GM19328 (cell line): Measurements from ENCODE around the gene VMAC.

ENCODE experiments used
- ATAC-seq: cut with Tn5 transposase; IDR thresholded peaks from one replicate; pipeline ENCODE4 v1.9.1; 2021; ENCODE audit warnings: mild to moderate bottlenecking, moderate library complexity; ENCODE audit not compliant: unreplicated experiment

The VMAC gene

DNA sequence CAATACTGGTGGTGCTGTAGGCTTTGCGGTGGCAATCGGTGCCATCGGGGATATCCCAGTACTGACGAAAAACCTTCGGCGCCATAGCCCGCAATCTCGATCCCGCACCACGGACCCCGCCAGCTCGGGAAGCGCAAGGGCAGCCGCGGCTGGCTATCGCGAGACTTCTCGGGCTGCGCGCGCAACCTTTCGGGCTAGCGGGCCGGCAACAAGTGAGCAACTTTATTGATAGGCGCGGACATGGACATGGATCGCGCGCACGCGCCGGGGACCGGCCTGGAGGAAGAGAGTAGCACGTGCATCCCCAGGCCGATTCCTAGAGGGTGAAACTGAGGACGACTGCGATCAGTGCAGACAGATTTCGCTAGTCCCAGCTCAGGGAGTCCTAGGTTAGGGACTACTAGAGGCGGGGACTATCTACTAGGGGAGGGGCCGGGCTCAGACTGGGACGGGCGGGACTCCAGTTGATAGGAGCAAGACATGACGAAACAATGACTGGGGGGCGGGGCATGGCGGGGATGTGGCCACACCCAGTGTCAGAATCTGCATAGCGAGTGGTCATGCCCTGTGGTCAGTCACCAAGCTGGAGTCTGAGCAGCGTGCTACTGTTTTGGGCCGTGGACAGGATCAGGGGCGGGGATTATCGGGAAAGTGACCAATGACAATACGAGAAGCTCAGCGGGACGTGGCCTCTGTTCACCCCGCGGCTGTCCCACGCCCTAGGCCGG, 884 bp upstream of the VMAC start, which contains the start of gene NDUFA11:
TSS of gene NDUFA11 (minus strand) at position 167 of the 728 bp plus-strand sequence. CDS start at position 85, 82 bp downstream.
- peak; percentile 33 for ATAC-seq

DNA sequence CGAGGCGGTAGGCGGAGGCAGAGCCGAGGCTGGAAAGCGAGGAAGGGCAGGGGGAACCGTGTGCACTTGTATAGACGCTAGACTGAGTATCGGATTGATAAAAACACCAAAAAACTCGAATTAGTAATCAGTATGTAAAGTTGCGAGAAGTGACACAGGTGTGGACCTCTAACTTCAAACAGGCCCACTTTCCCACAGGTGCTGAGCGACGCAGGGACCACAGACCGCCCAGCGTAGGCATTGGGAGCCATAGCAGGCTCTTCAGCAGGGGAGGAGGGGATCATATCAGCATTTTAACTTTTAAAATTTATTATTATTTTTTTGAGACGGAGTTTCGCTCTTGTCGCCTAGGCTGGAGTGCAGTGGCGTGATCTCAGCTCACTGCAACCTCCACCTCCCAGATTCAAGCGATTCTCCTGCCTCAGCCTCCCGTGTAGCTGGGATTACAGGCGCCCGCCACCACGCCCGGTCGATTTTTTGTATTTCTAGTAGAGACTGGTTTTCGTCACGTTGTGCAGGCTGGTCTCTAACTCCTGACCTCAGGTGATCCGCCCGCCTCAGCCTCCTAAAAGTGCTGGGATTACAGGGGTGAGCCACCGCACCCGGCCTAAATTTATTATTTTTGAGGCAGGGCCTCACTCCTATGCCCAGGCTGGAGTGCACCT, 574 bp downstream of the VMAC start:
- no peak for ATAC-seq

DNA sequence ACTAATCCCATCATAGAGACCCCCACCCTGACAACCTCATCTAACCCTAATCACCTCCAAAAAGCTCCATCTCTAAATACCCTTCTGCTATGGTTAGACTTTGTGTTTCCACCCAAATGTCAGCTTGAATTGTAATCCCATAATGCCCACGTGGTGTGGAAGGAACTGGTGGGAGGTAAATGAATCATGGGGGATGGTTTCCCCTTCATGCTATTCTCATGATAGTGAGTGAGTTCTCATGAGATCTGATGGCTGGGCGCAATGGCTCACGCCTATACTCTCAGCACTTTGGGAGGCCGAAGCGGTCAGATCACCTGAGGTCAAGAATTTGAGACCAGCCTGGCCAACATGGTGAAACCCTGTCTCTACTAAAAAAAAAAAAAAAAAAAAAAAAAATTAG, 2.6 kb downstream of the VMAC start:
- ATAC-seq = no peak

DNA sequence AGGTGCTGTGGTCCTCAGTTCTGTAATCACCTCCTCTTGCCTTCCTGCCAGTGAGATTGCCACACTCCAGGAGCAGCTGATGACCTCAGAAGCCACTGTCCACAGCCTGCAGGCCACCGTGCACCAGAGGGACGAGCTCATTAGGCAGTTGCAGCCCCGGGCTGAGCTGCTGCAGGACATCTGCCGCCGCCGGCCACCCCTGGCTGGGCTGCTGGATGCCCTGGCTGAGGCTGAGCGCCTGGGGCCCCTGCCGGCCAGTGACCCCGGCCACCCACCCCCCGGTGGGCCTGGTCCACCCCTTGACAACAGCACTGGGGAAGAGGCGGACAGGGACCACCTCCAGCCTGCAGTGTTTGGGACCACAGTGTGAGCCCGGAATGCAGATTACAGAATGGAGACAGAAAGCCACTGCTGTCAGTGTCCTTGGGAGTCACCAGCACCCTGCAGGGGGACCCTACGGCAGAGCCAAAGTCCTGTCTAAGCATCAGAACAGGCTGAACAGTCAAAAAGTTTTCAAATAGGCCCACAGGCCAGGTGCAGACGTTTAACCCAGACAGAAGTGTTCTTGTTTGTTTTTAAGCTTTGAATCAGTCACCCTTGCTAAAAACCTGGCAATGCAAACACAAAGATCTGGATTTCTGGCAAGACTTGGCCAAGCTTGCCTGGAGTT, 4.2 kb downstream of the VMAC start:
- no peak for ATAC-seq

DNA sequence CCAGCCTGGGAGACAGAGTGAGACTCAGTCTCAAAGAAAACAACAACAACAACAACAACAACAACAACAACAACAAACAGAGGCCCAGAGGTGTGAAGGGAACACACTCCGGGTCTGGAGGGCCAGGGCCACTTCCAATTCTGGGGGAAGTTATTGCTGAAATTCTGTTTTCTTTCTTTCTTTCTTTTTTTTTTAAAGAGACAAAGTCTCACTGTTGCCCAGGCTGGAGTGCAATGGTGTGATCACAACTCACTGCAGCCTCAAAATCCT, 5.9 kb downstream of the VMAC start:
- ATAC-seq = no peak

DNA sequence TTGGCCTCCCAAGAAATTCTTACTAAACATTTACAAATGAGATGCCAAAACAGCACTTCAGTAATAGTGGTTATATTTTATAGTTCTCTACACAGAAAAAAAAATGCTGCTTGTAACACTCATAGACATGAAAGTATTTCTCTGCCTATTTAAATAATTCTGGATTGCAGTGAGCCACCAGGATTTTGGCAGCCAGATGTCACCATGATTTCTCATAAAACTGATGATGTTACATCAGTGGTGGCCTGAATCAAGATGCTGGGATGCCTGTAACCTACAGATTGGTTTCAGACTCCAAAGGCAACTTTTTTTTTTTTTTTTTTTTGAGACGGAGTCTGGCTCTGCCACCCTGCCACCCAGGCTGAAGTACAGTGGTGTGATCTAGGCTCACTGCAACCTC, 6.7 kb downstream of the VMAC start:
- ATAC-seq = no peak

DNA sequence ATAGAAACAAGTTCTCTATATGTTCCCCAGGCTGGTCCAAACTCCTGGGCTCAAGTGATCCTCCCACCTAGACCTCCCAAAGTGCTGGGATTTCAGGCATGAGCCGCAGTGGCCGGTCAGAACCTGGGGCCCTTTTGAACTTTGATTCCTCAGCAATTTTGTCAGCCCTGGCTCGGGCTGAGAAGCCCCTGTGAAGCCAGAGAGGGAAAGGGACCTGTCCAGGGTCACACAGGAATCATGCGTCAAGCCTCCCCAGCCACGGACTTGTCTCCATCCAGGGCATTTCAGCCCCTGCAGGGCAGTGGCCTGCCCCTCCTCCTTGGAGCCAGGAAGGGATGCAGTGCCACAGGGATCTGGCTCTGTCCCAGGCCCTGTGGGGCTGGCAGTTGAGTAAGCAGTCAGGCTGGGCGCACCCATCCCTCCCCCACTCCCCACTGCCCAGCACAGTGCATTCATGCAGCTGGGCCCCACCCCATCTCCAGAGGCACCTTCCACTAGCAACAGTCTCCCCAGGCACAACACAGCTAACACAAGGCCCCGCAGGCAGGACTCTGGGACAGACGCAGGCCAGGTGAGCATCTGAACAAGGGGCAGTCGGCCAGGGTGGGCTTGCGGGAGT, 9.2 kb downstream of the VMAC start, which contains the start of gene CAPS:
TSS of gene CAPS (plus strand) at position 516 of the 619 bp plus-strand sequence. CDS start 153 bp downstream, outside the sequence.
- no peak for ATAC-seq

DNA sequence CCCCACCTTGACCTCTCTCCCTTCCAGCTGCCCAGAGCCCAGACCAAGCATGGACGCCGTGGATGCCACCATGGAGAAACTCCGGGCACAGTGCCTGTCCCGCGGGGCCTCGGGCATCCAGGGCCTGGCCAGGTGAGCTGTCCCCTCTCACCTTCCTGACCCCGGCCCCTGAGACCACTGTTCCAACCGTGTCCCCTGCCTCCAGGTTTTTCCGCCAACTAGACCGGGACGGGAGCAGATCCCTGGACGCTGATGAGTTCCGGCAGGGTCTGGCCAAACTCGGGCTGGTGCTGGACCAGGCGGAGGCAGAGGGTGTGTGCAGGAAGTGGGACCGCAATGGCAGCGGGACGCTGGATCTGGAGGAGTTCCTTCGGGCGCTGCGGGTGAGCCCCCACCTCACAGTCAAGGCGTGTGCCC, 9.7 kb downstream of the VMAC start:
- ATAC-seq = no peak

DNA sequence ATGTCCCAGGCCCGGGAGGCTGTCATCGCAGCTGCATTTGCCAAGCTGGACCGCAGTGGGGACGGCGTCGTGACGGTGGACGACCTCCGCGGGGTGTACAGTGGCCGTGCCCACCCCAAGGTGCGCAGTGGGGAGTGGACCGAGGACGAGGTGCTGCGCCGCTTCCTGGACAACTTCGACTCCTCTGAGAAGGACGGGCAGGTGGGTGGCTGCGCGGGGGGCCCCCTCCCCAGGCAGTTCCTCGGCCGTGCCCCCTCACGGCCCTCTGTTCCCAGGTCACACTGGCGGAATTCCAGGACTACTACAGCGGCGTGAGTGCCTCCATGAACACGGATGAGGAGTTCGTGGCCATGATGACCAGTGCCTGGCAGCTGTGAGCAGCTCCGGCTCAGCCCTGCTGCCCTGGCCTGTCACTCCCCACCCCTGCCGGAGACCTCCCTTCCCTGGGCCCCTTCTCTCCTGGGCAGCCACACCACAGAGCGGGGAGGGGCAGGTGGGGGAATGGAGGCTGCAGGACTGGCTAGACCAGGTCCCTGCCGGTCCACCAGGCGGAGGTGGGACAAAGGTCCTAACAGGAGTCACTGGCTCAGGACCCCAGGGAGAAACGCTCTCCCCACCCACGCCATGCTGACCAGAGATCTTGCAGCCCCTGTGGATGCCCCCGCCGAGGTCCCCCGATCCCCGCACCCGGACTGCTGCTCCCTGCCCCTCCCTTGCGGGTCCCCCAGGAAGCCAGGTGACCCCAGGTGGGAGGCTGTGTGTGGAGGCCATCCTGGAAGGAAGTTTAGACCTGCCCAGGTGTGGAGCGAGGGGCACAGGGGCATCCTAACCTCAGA, 10.5 kb downstream of the VMAC start:
- ATAC-seq = no peak

DNA sequence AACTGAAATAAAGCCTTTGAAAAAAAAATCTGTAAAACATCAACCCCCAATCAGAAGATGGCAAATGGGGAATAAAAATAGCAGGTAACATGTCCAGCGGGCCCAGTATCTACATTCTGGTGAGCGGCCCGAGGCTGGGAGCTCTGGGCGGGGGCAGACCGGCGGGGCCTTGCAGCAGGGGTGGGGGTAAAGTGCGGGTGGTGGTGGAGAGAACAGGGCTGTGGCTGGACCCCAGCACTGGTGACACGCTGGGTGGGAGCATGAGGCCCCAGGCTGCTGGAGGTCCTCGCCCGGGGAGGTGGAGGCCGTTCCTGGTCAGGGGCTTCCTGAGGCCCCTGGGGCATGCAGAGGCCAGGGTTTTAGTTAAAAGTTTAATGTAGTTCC, 11.1 kb downstream of the VMAC start:
- ATAC-seq = no peak

DNA sequence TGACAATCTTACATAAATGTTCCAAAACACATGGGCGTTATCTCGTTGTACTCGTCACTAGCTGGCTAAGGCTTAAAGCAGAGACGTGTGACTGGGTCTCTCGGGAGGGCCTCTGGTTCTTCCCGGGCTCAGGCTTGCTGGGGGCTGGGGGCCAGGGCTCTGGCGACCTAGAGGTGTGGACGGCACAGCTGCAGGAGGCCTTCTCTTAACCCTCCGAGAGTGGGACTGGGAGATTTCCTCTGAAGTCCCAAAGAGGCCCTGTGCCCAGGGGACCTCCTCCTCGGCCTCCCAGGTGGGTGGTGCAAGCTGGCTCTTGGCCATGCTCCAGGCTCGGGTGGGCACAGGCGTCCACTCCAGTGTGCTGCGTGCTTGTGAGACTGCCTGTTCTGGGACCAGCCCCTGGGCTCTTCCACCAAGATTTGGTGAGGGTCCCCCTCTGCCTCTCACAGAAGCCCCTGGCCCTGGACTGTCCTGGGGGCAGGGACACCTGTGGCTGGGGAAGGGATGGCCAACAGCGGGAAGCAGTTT, 11.6 kb downstream of the VMAC start:
- no peak for ATAC-seq

DNA sequence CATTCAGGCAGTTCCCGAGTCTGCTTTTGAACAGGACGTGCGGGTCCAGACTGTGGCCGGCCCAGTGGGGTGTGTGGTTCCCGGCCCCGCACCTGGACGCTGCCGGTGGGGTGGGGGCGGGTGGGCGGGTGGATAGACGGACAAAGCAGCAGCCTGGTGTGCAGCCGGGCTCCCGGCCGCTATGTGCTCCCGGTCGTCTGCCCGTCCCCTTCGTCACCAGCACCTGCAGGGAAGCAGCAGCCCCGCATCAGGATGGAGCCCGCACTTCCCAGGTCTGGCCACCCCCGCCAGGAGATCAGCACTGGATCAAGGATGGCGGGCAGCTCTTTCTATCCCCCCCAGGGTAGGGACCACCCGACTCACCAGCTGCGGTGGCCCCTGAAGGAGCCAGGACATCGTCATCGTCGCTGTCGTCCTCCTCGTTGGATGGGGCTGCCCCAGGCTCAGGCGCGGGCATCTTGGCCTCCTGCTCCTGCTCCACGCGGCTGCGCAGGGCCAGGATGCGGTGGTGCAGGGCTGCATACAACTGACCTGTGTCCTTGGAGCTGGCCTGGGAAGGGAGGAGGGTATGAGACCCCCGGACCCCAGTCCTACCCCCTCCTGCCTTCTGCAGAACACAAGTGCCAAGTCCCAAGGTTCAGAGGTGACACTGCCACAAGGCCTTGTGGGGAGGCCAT, 12.9 kb downstream of the VMAC start:
- no peak for ATAC-seq

DNA sequence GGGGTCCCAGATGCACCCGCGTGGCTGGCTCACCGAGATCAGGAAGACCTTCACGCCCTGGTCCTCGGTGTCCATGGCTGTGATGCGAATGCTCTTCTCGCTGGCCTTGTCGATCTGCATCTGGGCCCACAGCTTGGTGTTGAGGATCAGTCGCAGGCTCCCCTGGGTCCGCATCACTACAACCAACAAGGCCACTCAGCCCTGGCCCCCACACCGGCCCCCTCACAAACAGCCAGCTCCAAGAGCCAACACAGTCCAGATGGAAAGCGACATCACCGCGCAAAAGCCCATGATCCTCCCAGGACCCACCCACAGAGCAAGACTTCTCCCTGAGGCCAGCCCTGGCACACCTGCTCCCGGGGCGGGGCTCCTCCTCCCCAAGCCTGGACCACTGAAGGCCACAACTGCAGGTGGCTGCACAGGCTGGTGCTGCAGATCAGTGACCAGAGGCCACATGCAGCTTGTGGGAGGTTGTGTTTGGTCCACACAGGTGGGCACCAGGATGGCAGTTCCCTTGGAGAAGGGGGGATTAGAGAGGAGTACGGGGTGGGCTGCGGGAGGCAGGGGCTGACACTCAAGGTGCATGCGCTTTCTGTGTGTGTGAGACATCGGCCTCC, 13.9 kb downstream of the VMAC start:
- no peak for ATAC-seq

DNA sequence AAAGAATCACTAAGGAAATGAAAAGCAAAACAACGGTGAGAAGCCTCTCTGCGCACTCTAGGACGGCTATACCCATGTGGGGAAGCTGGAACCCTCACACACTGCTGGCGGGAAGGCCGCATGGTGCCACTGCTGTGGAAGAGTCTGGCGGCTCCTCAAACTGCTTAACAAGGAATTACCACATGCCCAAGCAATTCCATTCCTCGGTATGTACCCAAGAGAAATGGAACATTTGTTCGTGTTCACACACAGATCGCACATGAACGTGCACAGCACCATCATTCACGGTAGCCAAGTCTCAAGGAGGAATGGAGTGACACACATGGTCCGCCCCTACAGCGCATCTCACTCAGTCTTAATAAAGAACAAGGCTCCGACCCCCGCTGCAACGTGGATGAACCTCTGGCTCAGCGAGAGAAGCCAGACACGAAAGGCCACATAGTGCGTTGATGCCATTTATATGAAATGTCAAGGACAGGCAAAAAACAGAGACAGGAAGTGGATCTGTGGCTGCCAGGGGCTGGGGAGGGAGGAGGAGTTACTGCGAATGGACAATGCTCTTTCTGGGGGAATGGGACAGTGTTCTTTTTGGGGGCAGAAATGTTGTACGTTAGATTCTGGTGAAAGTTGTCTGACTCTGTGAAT, 17.0 kb downstream of the VMAC start:
- ATAC-seq = no peak

DNA sequence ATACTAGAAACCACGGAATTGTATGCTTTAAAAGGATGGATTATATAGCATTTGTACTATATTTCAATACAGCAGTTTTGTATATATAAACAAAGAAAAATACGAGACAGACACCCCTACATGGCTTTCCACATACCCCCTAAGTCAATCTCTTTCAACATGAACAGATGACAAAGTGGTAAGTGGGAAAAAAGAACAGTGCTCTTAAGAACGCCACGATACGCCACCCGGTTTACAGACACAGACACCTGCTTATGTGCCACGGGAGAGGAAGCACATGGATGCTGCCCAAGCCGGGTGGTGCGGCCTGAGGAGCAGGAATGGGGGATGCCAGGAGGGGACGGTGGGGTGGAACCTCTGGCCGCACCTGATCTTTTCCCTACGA, 17.5 kb downstream of the VMAC start:
- no peak for ATAC-seq

DNA sequence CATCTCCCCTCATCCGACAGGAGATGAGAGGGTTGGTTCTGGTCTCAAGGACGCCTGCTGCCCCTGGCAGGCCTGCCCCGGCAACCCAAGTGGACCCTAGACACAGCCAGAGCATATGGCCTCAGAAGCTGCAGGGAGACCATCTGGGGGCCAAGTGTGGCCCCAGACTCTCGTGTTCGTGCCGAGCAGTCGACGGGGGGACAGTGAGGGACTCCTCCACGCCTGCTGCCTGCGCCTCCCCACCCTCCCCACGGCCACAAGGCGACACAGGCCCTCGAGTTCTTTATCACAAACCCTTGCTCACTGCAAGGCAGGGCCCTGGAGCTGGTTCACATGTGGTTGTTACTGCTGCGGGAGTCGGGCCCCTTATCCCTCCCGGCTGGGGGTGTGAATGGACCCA, 18.7 kb downstream of the VMAC start:
- ATAC-seq = no peak

DNA sequence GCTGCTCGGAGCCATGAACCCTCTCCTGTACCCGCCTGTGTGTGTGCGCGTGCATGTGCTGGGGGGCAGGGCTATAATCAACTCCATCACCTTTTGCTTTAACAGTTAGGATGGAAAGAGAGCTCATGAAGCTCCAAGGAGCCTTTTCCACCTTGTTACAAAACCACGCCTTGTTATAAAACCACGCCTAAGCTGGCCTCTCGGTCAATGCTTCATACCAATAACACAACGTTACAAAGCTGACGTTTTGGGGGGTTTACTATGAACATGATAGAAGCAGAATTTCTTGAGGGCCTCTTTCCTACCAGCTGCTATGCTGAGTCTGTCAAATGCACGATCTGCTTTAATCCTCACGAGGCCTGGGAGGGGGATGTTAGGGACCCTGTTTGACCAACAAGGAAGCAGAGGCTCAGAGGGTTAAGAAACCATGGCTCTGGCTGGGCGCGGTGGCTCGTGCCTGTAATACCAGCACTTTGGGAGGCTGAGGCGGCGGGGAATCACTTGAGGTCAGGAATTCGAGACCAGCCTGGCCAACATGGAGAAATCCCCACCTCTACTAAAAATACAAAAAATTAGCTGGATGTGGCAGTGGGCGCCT, 21.3 kb downstream of the VMAC start:
- no peak for ATAC-seq

DNA sequence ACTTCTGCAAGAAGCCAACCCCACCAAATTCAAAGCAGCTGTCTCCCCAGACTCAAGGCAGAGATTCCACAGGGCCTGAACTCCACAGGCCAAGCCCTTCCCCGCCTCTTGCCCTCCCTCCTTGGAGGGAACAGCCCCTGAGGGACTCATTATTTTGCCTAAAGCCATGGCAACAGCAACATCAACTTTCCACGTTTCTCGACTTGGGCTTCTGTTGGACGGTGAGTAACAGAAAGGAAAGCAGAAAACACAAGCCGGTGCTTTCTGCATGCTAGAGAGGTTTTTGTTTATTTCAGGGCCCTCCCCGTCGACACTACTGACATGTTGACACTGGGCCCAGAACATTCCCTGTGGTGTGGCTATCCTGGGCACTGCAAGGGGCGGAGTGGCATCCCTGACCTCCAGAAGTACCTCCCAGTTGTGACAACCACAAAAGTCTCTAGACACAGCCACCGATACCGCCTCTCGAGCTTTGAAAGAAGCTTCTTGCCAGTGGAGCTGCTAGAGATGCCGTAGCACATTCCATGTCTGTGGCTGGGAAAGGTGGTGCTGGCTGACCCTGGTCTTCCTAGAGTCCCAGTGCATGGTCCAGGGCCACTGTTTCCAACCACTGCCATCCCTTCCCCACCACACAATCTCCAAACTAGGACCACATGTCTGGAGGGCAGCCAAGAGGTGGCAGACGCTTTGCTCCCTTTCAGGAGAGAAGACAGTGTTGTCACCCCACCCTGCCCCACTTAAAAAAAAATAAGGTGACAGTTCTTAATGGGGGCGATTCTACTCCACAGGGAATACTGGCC, 22.2 kb downstream of the VMAC start:
- no peak for ATAC-seq
